GM19351 (cell line): ENCODE measurements around the gene NAT8L.
"Not testable (repeated sequence)": the region's sequence is repeated elsewhere in the genome, so short reads cannot be mapped to it uniquely, and the experiment has no call there.

Experiments
- ATAC-seq: cut with Tn5 transposase; IDR thresholded peaks from one replicate; pipeline ENCODE4 v1.9.1; 2021; ENCODE audit warnings: mild to moderate bottlenecking, moderate library complexity; ENCODE audit not compliant: unreplicated experiment

Gene NAT8L

GRCh38 chr4:2059046-2059725, at the start of gene NAT8L:
NAT8L (plus strand) TSS chr4:2059327; CDS start chr4:2059512, 185 bp downstream.
- no peak for ATAC-seq

- no peak for ATAC-seq
Observed at GRCh38 chr4:2009651-2010233, 49.4 kb upstream of the NAT8L start.

- no peak for ATAC-seq
Observed at GRCh38 chr4:2011583-2011982, 47.5 kb upstream of the NAT8L start.

GRCh38 chr4:2015008-2015407, 44.1 kb upstream of the NAT8L start:
- ATAC-seq: no peak

GRCh38 chr4:2021358-2022018, 37.6 kb upstream of the NAT8L start:
- not testable (repeated sequence) for ATAC-seq

GRCh38 chr4:2024683-2025082, 34.4 kb upstream of the NAT8L start:
- ATAC-seq: no peak

- no peak for ATAC-seq
Observed at GRCh38 chr4:2025817-2026216, 33.3 kb upstream of the NAT8L start.

- not testable (repeated sequence) for ATAC-seq
Observed at GRCh38 chr4:2027120-2027519, 32.0 kb upstream of the NAT8L start.

- not testable (repeated sequence) for ATAC-seq
Observed at GRCh38 chr4:2031161-2031560, 28.0 kb upstream of the NAT8L start.

GRCh38 chr4:2036327-2036726, 22.8 kb upstream of the NAT8L start:
- no peak for ATAC-seq

- ATAC-seq: no peak
Observed at GRCh38 chr4:2036866-2037265, 22.3 kb upstream of the NAT8L start.

GRCh38 chr4:2040391-2041238, 18.5 kb upstream of the NAT8L start:
- ATAC-seq: no peak

GRCh38 chr4:2041239-2042130, 17.6 kb upstream of the NAT8L start:
- peak; percentile 72 for ATAC-seq

- no peak for ATAC-seq
Observed at GRCh38 chr4:2042204-2042946, 16.8 kb upstream of the NAT8L start.

GRCh38 chr4:2042947-2043395, 16.2 kb upstream of the NAT8L start:
- ATAC-seq: no peak

GRCh38 chr4:2043396-2044118, 15.6 kb upstream of the NAT8L start:
- no peak for ATAC-seq

- no peak for ATAC-seq
Observed at GRCh38 chr4:2044119-2044485, 15.0 kb upstream of the NAT8L start.

GRCh38 chr4:2044542-2045517, 14.3 kb upstream of the NAT8L start:
- ATAC-seq: no peak
